Cardiac muscle cell (in vitro differentiated cells and primary cell): ENCODE measurements around the gene AK4. TPM values are rescaled to one million over a fixed set of nuclear protein-coding genes. Genes with fewer than 3 reads are reported as not detected.

ENCODE experiments used
- DNase-seq, 2 donors: peaks; one replicate each; pipeline versions ENCODE4 v3.0.0 to v3.0.0-alpha.2; 2010 to 2017; ENCODE audit warnings: low read depth in 1 of 2, low spot score in 1 of 2
- H3K27ac ChIP-seq: fragments of 200-600 bp; sonication (generic); 2 replicates; pipeline ENCODE4 v1.5.1; 2016
- H3K27me3 ChIP-seq: fragments of 200-600 bp; sonication (generic); 2 replicates; pipeline ENCODE4 v1.6.0; 2016; ENCODE audit warnings: control low read depth
- H3K36me3 ChIP-seq: fragments of 200-600 bp; sonication (generic); 2 replicates; pipeline ENCODE4 v1.5.1; 2016; ENCODE audit warnings: control low read depth
- H3K4me1 ChIP-seq: fragments of 200-600 bp; sonication (generic); 2 replicates; pipeline ENCODE4 v1.8.1; 2017; ENCODE audit warnings: low read depth, mild to moderate bottlenecking, mixed run types
- H3K4me3 ChIP-seq: fragments of 200-600 bp; sonication (generic); 2 replicates; pipeline ENCODE4 v1.5.1; 2016; ENCODE audit warnings: mild to moderate bottlenecking
- H3K9me3 ChIP-seq: fragments of 200-600 bp; sonication (generic); 2 replicates; pipeline ENCODE4 v1.5.1; 2017; ENCODE audit warnings: low read depth, mild to moderate bottlenecking, control low read depth
- polyA plus RNA-seq: library from polyadenylated mRNA; unstranded; fragments of >200 nt; fragmentation: Nextera tagmentation; extraction: Ambion mirVana; gene quantifications from 2 replicates; pipeline ENCODE4 v1.2.1, GENCODE V29; 2016
- total RNA-seq: library from RNA; depleted of rRNA; stranded (reverse); fragments of >200 nt; gene quantifications from 2 replicates; pipeline ENCODE4 v1.2.3, GENCODE V29; 2016
- TF ChIP-seq, protein P1 (sequence below): IDR thresholded peaks from 2 replicates; pipeline ENCODE4 v1.5.1; 2012; ENCODE audit warnings: low read depth, mild to moderate bottlenecking, low read length

AK4 gene
- total and polyA plus RNA-seq, 2 experiments from 2014 or later, result 93.1 to 133 TPM

DNA sequence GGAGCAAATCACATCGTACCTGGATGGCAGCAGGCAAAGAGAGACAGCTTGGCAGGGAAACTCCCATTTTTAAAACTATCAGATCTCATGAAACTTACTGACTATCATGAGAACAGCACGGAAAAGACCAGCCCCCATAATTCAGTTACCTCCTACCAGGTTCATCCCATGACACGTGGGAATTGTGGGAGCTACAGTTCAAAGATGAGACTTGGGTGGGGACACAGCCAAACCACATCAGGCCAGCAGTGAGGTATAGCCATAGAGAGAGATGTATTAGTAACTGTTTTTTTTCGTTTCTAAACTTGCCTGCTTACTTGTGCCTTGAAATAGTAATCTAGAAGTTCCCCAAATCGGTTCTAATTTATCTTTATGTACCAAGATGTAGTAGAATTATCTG lies 48.9 kb downstream of the AK4 start:
- H3K36me3 ChIP-seq, result peaks cover 5% of the 10 kb centered on the region

DNA sequence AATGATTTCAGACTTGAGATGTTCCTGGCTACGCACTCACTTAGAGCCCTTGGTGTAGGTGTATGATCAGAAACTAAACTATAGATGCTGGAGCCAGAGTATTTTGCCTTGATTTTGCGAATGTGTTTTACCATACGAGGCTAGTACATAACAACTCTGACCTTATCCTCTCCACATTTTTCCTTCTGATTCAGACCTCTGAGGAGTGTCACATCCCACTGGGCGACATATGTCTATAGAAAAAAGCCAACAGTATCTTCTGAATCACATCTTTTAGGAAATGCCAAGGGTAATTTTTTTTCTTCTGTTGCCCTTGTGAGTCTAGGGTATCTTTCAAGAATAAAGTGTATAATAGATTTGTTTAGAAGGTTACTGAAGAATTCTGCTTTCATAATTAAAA lies 49.6 kb downstream of the AK4 start:
- Histone ChIP-seq H3K9me3 (no peaks in the 10 kb centered on the region), H3K27ac (no peak overlapping the region), H3K27me3 (no peaks in the 10 kb centered on the region), H3K4me3 (no peak overlapping the region), H3K4me1 (no peaks in the 10 kb centered on the region), H3K36me3 (peaks cover 3% of the 10 kb centered on the region)
- TF ChIP-seq, protein P1, sequence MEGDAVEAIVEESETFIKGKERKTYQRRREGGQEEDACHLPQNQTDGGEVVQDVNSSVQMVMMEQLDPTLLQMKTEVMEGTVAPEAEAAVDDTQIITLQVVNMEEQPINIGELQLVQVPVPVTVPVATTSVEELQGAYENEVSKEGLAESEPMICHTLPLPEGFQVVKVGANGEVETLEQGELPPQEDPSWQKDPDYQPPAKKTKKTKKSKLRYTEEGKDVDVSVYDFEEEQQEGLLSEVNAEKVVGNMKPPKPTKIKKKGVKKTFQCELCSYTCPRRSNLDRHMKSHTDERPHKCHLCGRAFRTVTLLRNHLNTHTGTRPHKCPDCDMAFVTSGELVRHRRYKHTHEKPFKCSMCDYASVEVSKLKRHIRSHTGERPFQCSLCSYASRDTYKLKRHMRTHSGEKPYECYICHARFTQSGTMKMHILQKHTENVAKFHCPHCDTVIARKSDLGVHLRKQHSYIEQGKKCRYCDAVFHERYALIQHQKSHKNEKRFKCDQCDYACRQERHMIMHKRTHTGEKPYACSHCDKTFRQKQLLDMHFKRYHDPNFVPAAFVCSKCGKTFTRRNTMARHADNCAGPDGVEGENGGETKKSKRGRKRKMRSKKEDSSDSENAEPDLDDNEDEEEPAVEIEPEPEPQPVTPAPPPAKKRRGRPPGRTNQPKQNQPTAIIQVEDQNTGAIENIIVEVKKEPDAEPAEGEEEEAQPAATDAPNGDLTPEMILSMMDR, result no peak
- DNase-seq, result no peak

More for the DNA sequence above, 48.9 kb downstream of the AK4 start:
- TF ChIP-seq, protein P1, result no peak
- no peaks in the 10 kb centered on the region for H3K27me3 ChIP-seq
- no peak for DNase-seq
- H3K4me1 ChIP-seq, result no peaks in the 10 kb centered on the region
- H3K9me3 ChIP-seq, result no peaks in the 10 kb centered on the region
- H3K4me3 ChIP-seq, result no peak overlapping the region
- no peak overlapping the region for H3K27ac ChIP-seq

DNA sequence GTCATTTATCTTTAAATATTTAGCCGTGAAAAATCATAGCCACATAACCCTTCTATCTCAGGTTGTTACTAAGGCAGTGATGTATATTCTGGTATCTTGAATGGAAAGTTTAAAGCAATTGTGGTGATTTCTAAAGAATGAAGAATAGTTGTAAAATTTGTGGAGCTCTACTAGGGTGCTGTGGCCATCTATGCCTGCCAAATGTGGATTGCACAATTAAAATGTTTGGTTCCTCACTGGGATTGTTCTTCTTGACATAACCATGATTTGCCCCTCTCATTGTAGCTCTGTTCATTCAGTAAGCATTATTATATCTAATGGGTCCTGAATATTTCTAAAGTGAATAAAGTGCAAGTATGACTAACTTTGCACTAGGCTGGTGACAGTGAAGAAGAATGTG lies 50.1 kb downstream of the AK4 start:
- peak in 1 of 2 donors; percentile 69 for DNase-seq
- H3K36me3 ChIP-seq, result peaks cover 3% of the 10 kb centered on the region

DNA sequence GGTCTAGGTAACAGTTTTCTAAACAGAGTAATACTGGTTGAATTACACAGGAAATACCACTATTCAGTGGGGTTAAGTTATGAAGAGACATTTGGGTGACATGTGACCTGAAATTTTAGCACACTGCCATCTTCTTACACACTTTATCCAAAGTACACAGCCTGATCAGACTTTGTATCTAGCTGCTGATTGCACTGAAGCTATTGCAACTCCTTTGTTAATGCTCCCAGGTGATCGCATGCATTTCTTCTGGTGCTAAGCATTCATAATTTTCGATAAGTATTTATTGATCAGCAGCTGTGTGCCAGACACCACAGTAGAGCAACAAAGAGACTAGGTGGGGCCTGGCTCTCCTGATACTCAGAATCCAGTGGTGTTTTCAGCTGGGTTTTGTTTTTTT lies 52.4 kb downstream of the AK4 start:
- Histone ChIP-seq H3K36me3 (peaks cover 3% of the 10 kb centered on the region), H3K27me3 (no peaks in the 10 kb centered on the region), H3K4me1 (no peaks in the 10 kb centered on the region), H3K4me3 (no peak overlapping the region), H3K27ac (no peak overlapping the region), H3K9me3 (no peaks in the 10 kb centered on the region)
- TF ChIP-seq, protein P1, result no peak
- DNase-seq, result no peak

More for the DNA sequence above, 50.1 kb downstream of the AK4 start:
- Histone ChIP-seq H3K4me1 (no peaks in the 10 kb centered on the region), H3K27ac (no peak overlapping the region), H3K27me3 (no peaks in the 10 kb centered on the region), H3K4me3 (no peak overlapping the region), H3K9me3 (no peaks in the 10 kb centered on the region)
- TF ChIP-seq, protein P1, result no peak

DNA sequence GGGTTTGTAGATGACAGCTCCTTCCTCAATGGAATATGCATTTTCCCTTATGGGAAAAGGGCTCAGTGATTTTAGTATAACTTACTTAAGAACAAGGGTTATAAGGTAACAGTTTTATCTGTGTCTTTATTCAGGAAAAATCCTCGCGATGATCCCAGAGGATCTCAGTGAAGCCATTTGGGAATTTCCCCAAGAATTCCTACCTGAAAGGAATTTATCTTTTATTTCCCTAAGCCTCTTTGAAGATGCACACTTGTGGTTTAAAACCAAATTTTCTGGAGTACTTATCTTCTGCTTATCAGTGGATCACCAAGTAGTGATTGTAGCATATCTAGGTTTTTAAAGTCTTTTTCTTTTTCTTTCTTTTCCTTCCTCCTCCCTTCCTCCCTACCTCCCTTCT lies 58.8 kb downstream of the AK4 start:
- no peak overlapping the region for H3K27ac ChIP-seq
- H3K4me1 ChIP-seq, result no peaks in the 10 kb centered on the region
- no peaks in the 10 kb centered on the region for H3K9me3 ChIP-seq
- DNase-seq, result no peak
- no peaks in the 10 kb centered on the region for H3K36me3 ChIP-seq
- H3K4me3 ChIP-seq, result no peak overlapping the region
- no peaks in the 10 kb centered on the region for H3K27me3 ChIP-seq
- TF ChIP-seq, protein P1, result no peak

DNA sequence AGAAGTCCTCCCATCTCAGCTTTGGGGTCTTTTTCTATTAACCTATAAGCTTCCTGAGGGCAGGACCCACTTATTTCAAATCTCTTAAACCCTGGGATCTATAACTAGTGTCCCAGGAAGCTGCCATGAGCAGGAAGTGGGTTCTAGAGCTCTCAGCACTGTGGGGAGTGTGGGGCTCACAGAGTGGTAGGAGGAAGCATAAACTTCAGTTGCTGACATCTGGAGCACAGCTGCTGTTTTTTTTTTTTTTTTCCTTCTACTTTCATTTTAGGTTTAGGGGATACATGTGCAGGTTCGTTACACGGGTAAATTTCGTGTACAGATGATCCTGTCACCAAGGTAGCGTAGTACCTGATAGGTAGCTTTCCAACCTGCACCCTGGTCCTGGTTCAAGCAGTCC lies 59.3 kb downstream of the AK4 start:
- Histone ChIP-seq H3K27ac (no peak overlapping the region), H3K4me1 (no peaks in the 10 kb centered on the region), H3K36me3 (no peaks in the 10 kb centered on the region), H3K9me3 (no peaks in the 10 kb centered on the region), H3K4me3 (no peak overlapping the region), H3K27me3 (no peaks in the 10 kb centered on the region)
- TF ChIP-seq, protein P1, result no peak
- no peak for DNase-seq
